BLaER1 treated with 17β-estradiol and CSF1 and Interleukin-3, amounts not matched to agents 10 nM and 100 nM (cell line): ENCODE results near the gene GFER.

Source experiments
- H3K27ac ChIP-seq, 11 experiments: shearing (Covaris generic); formaldehyde crosslinking; 2 replicates each; pipeline ENCODE4 v1.8.1; 2022
- H3K27me3 ChIP-seq, 11 experiments: shearing (Covaris generic); formaldehyde crosslinking; 2 replicates each; pipeline ENCODE4 v1.8.1; 2022
- H3K36me3 ChIP-seq, 11 experiments: shearing (Covaris generic); formaldehyde crosslinking; 2 replicates each; pipeline ENCODE4 v1.8.1; 2022
- H3K4me1 ChIP-seq, 10 experiments: shearing (Covaris generic); formaldehyde crosslinking; 2 replicates each; pipeline ENCODE4 v1.8.1; 2022
- H3K4me2 ChIP-seq, 11 experiments: shearing (Covaris generic); formaldehyde crosslinking; 2 replicates each; pipeline ENCODE4 v1.8.1; 2022
- H3K4me3 ChIP-seq, 10 experiments: shearing (Covaris generic); formaldehyde crosslinking; 2 replicates each; pipeline ENCODE4 v1.8.1; 2022
- H3K9ac ChIP-seq, 11 experiments: shearing (Covaris generic); formaldehyde crosslinking; 2 replicates each; pipeline ENCODE4 v1.8.1; 2022
- H3K9me3 ChIP-seq, 11 experiments: shearing (Covaris generic); formaldehyde crosslinking; replicated peaks in 1 of 11; 2 replicates each; pipeline ENCODE4 v1.8.1; 2022
- H4K20me1 ChIP-seq, 11 experiments: shearing (Covaris generic); formaldehyde crosslinking; 2 replicates each; pipeline ENCODE4 v1.8.1; 2022
- Cebpa-rat ChIP-seq, 11 experiments: shearing (Covaris generic); IDR thresholded peaks; 2 replicates each; pipeline ENCODE4 v1.8.1; 2022

The GFER gene

DNA sequence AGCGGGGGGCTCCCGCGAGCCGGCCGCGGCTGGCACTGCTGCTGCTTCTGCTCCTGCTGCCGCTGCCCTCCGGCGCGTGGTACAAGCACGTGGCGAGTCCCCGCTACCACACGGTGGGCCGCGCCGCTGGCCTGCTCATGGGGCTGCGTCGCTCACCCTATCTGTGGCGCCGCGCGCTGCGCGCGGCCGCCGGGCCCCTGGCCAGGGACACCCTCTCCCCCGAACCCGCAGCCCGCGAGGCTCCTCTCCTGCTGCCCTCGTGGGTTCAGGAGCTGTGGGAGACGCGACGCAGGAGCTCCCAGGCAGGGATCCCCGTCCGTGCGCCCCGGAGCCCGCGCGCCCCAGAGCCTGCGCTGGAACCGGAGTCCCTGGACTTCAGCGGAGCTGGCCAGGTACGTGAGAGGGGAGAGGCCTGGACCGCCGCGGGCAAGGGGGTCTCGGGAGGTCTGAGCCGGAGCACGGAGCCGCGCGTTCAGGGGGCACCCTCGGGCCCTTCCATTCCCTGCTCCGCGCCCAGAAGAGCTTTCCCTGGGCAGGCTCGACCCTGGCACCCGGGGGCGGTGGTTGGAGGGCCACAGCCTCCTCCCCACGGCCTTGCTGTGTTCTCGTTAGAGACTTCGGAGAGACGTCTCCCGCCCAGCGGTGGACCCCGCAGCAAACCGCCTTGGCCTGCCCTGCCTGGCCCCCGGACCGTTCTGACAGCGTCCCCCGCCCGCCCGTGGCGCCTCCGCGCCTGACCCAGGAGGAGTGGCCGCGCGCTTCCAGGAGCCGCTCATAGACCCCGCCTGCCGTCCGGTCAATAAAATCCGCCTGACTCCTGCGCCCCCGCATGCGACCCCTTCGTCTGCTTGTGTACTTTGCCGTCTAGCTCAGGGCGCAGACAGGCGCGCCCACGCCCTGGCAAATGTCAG is 36.2 kb downstream of the GFER start:
- peak overlapping the region; percentile 21 to 70 (median 62); a peak in 20 of 22 replicates for H3K9ac ChIP-seq
- no peaks in the 10 kb centered on the region for H3K9me3 ChIP-seq
- peaks cover 0 to 5% (median 0%) of the 10 kb centered on the region in 11 experiments; a peak in 3 of 22 replicates for H4K20me1 ChIP-seq
- TF ChIP-seq Cebpa-rat (IDR thresholded peaks at IDR 0.05), result no peak
- H3K27ac ChIP-seq, result peak overlapping the region in 8 of 11 experiments; percentile 24 to 67 (median 52); a peak in 16 of 22 replicates
- H3K36me3 ChIP-seq, result no peaks in the 10 kb centered on the region
- H3K4me3 ChIP-seq, result peak overlapping the region; percentile 29 to 64 (median 50); a peak in 19 of 20 replicates
- H3K4me2 ChIP-seq, result peak overlapping the region; percentile 71 to 88 (median 79)
- H3K27me3 ChIP-seq, result peaks cover 34 to 54% (median 46%) of the 10 kb centered on the region in 11 experiments
- H3K4me1 ChIP-seq, result peaks cover 36 to 68% (median 49%) of the 10 kb centered on the region in 10 experiments

GRCh38 chr16:2022723-2023091 is 38.7 kb downstream of the GFER start:
- H3K4me2 ChIP-seq, result peak overlapping the region; percentile 80 to 99 (median 94)
- H3K27me3 ChIP-seq, result peaks cover 46 to 73% (median 69%) of the 10 kb centered on the region in 11 experiments
- no peak for TF ChIP-seq Cebpa-rat (IDR thresholded peaks at IDR 0.05)
- H3K9me3 ChIP-seq, result no peaks in the 10 kb centered on the region
- no peaks in the 10 kb centered on the region for H3K36me3 ChIP-seq
- peak overlapping the region; percentile 40 to 67 (median 50); a peak in 18 of 20 replicates for H3K4me3 ChIP-seq
- H3K27ac ChIP-seq, result peak overlapping the region in 6 of 11 experiments; percentile 20 to 71 (median 44); a peak in 9 of 22 replicates
- peaks cover 35 to 67% (median 46%) of the 10 kb centered on the region in 10 experiments for H3K4me1 ChIP-seq
- peak overlapping the region; percentile 26 to 75 (median 63); a peak in 19 of 22 replicates for H3K9ac ChIP-seq
- H4K20me1 ChIP-seq, result peaks cover 0 to 9% (median 3%) of the 10 kb centered on the region in 11 experiments; a peak in 13 of 22 replicates

DNA sequence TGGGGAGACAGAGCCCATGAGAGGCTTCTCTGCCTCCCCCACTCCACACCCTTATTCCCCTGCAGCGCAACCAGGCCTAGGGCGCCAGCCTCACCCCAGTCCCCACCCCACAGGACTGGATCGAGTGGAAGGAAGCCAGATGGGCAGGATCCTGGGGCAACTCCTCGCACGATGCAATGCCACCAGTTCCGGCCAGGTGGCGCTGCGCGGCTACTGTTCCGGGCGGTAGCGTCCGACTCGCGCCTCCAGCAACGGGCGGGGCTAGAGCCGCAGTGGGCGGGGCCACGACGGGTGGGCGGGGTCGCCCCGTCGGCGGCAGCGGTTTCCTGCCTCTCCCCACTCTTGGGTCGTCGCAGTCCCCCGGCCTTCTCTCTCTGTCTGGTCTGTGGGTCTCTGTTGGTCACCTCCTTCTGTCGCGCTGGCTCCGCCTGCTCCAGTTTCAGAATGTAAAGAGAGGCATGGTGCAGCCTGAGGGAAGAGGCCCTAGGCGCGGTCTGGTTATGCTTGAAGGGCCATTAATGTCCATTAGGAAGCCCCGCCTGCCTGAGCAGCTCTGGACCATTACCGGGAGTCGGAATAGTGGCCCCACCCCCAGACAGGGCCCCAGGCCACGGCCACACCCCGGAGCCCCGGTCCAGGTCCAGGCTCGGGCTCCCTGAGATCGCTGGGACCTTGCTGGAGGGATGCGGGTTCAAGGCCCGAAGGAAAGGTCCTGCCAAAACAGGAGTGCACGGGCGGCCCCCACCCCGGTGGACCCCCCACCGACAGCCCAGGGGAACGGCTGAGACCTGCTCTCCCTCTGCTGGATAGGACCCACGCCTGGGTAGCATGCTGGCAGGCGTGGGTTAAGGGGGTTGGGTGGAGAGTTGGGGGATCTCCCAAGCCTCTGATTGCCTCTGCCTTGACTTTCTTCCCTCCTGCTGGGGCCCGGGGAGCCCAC is 39.4 kb downstream of the GFER start:
- TF ChIP-seq Cebpa-rat (IDR thresholded peaks at IDR 0.05), result no peak
- Histone ChIP-seq H3K9ac (peak overlapping the region; percentile 26 to 75 (median 63); a peak in 19 of 22 replicates), H3K27me3 (peaks cover 48 to 73% (median 69%) of the 10 kb centered on the region in 11 experiments), H3K4me1 (peaks cover 42 to 74% (median 53%) of the 10 kb centered on the region in 10 experiments), H3K27ac (peak overlapping the region in 10 of 11 experiments; percentile 36 to 74 (median 53); a peak in 21 of 22 replicates), H3K36me3 (no peaks in the 10 kb centered on the region), H3K4me2 (peak overlapping the region; percentile 80 to 99 (median 94)), H3K9me3 (no peaks in the 10 kb centered on the region), H4K20me1 (peaks cover 0 to 15% (median 10%) of the 10 kb centered on the region in 11 experiments; a peak in 15 of 22 replicates), H3K4me3 (peak overlapping the region; percentile 40 to 67 (median 50); a peak in 18 of 20 replicates)

- peaks cover 42 to 77% (median 58%) of the 10 kb centered on the region in 10 experiments for H3K4me1 ChIP-seq
- H3K9me3 ChIP-seq, result no peaks in the 10 kb centered on the region
- peak overlapping the region in 6 of 11 experiments; percentile 46 to 74 (median 64); a peak in 13 of 22 replicates for H3K27ac ChIP-seq
- peaks cover 42 to 73% (median 67%) of the 10 kb centered on the region in 11 experiments for H3K27me3 ChIP-seq
- no peaks in the 10 kb centered on the region for H3K36me3 ChIP-seq
- H3K4me3 ChIP-seq, result peak overlapping the region in 2 of 10 experiments; percentile 36 to 45; a peak in 2 of 20 replicates
- peak overlapping the region; percentile 10 to 66 (median 57); a peak in 12 of 22 replicates for H3K9ac ChIP-seq
- H4K20me1 ChIP-seq, result peaks cover 0 to 22% (median 14%) of the 10 kb centered on the region in 11 experiments; a peak in 15 of 22 replicates
- no peak for TF ChIP-seq Cebpa-rat (IDR thresholded peaks at IDR 0.05)
- H3K4me2 ChIP-seq, result peak overlapping the region; percentile 74 to 99 (median 94)
These were observed 40.0 kb downstream of the GFER start for GRCh38 chr16:2024032-2024420.

- Histone ChIP-seq H3K9me3 (no peaks in the 10 kb centered on the region), H3K27ac (no peak overlapping the region), H3K27me3 (peaks cover 30 to 61% (median 55%) of the 10 kb centered on the region in 11 experiments), H4K20me1 (peaks cover 0 to 24% (median 14%) of the 10 kb centered on the region in 11 experiments; a peak in 15 of 22 replicates), H3K9ac (peak overlapping the region in 4 of 11 experiments; percentile 11 to 27 (median 20); a peak in 3 of 22 replicates), H3K36me3 (no peaks in the 10 kb centered on the region), H3K4me3 (no peak overlapping the region), H3K4me2 (peak overlapping the region in 4 of 11 experiments; percentile 0 to 98 (median 94); a peak in 3 of 22 replicates), H3K4me1 (peaks cover 32 to 76% (median 52%) of the 10 kb centered on the region in 10 experiments)
- no peak for TF ChIP-seq Cebpa-rat (IDR thresholded peaks at IDR 0.05)
These were observed 41.3 kb downstream of the GFER start for GRCh38 chr16:2025251-2025650.

DNA sequence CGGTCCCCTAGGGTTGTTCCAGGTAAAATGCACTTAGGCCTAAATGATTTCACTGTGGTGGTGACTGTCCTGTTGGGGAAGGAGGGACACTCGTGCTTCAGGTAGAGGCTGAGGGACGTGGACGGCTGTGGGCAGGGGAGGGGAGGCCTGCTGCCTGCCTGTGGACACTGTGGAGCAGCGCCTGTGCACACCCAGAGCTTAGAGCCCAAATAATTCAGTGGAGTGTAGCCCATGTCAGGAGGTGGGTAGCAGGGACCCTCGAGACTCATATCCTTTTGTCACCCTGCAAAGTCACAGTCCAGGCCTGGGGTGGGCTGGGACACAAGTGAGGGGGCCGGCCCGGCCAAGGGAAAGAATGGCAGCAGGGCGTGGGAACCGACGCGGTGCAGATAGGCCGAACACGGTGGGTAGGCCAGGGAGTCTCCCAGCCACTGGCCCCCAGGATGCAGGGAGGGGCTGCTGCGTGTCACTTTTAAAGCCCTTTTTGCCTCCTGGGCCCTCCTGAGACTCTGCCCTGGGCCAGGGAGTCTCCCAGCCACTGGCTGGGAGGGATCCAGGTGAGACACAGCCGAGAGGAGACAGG is 42.0 kb downstream of the GFER start:
- Histone ChIP-seq H3K27me3 (peaks cover 22 to 54% (median 47%) of the 10 kb centered on the region in 11 experiments), H3K27ac (no peak overlapping the region)

DNA sequence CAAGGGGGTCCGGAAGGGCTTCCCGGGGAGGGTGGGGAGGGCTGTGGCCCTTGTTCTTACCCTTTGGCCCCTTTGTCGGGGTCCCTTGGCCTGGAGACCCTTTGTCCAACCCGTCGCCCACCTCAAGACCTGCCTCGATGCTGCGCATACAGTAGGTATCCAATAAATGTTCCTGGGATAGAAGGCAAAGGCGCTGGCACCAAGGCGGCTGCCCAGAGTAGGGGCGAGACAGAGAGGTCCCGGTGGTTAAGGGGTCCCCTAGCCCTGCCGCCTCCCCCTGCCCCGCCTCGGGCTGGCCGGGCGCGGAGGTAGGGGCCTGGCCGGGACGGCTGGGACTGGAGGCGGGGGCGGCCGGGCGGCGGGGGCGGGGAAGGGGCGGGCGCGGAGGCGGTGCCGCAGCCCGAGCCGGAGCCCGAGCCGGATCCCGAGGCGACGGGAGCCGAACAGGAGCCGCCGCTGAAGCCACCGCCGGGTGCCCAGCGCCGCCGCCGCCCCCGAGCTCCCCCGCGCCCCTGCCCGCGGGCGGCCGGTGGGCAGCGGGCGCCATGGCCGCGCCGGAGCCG is 42.5 kb downstream of the GFER start, which contains the start of gene NHERF2:
Gene NHERF2, plus strand, starts transcription at position 442 of the 563 bp plus-strand sequence. Its CDS starts 104 bp downstream, at position 546.
- peaks cover 34 to 83% (median 63%) of the 10 kb centered on the region in 10 experiments for H3K4me1 ChIP-seq
- H3K27ac ChIP-seq, result peak within 1 kb of the TSS in 8 of 11 experiments; percentile 10 to 53 (median 40); a peak in 9 of 22 replicates
- peak within 1 kb of the TSS; percentile 63 to 80 (median 67) for H3K4me3 ChIP-seq

More for the DNA sequence above, 42.0 kb downstream of the GFER start:
- no peaks in the 10 kb centered on the region for H3K9me3 ChIP-seq
- peak overlapping the region; percentile 96 to 98 (median 97); a peak in 19 of 22 replicates for H3K4me2 ChIP-seq
- peak overlapping the region in 5 of 11 experiments; percentile 4 to 79 (median 5); a peak in 2 of 22 replicates for H3K9ac ChIP-seq
- peak overlapping the region in 2 of 10 experiments; percentile 72 to 80; a peak in 6 of 20 replicates for H3K4me3 ChIP-seq
- peaks cover 0 to 24% (median 14%) of the 10 kb centered on the region in 11 experiments; a peak in 15 of 22 replicates for H4K20me1 ChIP-seq
- peaks cover 31 to 77% (median 57%) of the 10 kb centered on the region in 10 experiments for H3K4me1 ChIP-seq
- TF ChIP-seq Cebpa-rat (IDR thresholded peaks at IDR 0.05), result no peak
- no peaks in the 10 kb centered on the region for H3K36me3 ChIP-seq

More for the DNA sequence above, 42.5 kb downstream of the GFER start, which contains the start of gene NHERF2:
- H4K20me1 ChIP-seq, result peaks cover 0 to 24% (median 14%) of the 10 kb centered on the region in 11 experiments; a peak in 15 of 22 replicates
- H3K9me3 ChIP-seq, result no peaks in the 10 kb centered on the region
- H3K36me3 ChIP-seq, result no peaks in the 10 kb centered on the region
- peaks cover 17 to 48% (median 42%) of the 10 kb centered on the region in 11 experiments for H3K27me3 ChIP-seq
- H3K9ac ChIP-seq, result peak within 1 kb of the TSS; percentile 58 to 80 (median 76)
- H3K4me2 ChIP-seq, result peak within 1 kb of the TSS; percentile 96 to 98 (median 97)
- no peak for TF ChIP-seq Cebpa-rat (IDR thresholded peaks at IDR 0.05)
